Keratinocyte (primary cell): ENCODE measurements around the gene DDB1.

Experiments
- CTCF ChIP-seq, 3 experiments: IDR thresholded peaks in 1 of 3; conservative IDR thresholded peaks in 1 of 3; optimal IDR thresholded peaks in 1 of 3; 2 replicates in 2 of 3; 3 replicates in 1 of 3; pipeline versions ENCODE3 to v1.5.1; 2011; ENCODE audit warnings: low read length in 3 of 3, mild to moderate bottlenecking in 3 of 3, moderate library complexity in 2 of 3, control low read depth in 1 of 3, inconsistent platforms in 1 of 3; ENCODE audit not compliant: insufficient read depth in 2 of 3; ENCODE audit errors: extremely low read depth in 1 of 3
- EZH2 ChIP-seq: IDR thresholded peaks from one replicate; pipeline ENCODE4 v1.6.1; 2012; ENCODE audit warnings: inconsistent platforms, mild to moderate bottlenecking, low read length, moderate library complexity

- TF ChIP-seq EZH2 (no peak), CTCF (optimal IDR thresholded peaks at IDR 0.05 in 1 of 3, IDR thresholded peaks at IDR 0.05 in 1 of 3, conservative IDR thresholded peaks at IDR 0.05 in 1 of 3; ENCODE audit: extremely low read depth in 1 of 3, insufficient read depth in 2 of 3, low read length in 3 of 3) (no peak)
Observed at GRCh38 chr11:61333550-61334433, 887 bp upstream of the DDB1 start.
